ENCODE results near the gene EPHA5.

EPHA5 gene

DNA sequence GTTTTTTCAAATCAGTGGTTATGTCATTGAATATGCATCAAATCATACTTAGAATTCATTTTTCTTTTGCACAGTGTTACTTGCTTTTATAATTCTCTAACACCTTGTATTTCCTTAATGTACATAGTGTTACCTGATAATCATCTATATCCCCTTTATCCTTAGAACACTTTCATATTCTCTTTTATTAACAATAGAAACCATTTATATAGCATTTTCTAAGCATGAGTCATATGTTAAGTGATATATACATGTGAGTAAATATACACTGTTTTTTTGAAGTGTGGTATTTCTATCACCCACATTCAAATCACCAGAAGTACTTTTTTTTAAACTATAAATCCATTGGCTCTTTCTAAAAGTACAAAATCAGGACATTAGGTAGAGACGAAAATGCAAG, 15.3 kb downstream of the EPHA5 start:
- DNase-seq (ENCODE audit: insufficient read length, low spot score) (no peak), FAIRE-seq (no peak)
- TF ChIP-seq, protein P1, sequence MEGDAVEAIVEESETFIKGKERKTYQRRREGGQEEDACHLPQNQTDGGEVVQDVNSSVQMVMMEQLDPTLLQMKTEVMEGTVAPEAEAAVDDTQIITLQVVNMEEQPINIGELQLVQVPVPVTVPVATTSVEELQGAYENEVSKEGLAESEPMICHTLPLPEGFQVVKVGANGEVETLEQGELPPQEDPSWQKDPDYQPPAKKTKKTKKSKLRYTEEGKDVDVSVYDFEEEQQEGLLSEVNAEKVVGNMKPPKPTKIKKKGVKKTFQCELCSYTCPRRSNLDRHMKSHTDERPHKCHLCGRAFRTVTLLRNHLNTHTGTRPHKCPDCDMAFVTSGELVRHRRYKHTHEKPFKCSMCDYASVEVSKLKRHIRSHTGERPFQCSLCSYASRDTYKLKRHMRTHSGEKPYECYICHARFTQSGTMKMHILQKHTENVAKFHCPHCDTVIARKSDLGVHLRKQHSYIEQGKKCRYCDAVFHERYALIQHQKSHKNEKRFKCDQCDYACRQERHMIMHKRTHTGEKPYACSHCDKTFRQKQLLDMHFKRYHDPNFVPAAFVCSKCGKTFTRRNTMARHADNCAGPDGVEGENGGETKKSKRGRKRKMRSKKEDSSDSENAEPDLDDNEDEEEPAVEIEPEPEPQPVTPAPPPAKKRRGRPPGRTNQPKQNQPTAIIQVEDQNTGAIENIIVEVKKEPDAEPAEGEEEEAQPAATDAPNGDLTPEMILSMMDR (IDR thresholded peaks at IDR 0.05; ENCODE audit: insufficient read depth, missing control alignments) = no peak

DNA sequence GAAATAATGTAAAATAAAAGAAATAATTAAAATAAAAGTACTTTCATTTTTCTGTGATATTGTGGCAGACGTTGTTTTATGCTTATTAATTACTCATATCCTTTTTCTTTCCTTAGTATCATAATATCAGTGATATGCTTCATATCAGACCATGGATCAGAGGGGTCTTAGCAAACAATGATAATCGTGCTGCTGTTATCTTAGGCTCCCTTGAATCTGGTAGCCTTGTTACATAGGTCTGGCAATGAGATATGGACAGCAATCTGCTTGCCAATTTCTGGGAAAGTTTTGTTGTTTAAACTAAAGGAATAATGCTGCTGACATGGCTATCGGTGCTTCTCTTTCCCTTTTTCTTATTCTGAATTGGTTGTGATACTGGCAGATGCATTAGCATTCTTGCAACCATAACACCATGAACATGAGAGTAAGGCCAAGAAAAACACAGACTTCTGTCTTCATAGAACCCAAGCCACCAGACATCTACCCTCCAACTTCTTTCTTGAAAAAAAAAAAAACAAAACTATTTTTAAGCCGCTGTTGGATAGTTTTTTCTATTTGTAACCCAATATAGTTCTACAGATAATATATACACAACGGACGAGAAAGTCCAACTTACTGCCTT, 16.4 kb downstream of the EPHA5 start:
- no peak for DNase-seq (ENCODE audit: insufficient read length, low spot score)
- TF ChIP-seq, protein P1 (IDR thresholded peaks at IDR 0.05; ENCODE audit: insufficient read depth, missing control alignments) = no peak
- no peak for FAIRE-seq

DNA sequence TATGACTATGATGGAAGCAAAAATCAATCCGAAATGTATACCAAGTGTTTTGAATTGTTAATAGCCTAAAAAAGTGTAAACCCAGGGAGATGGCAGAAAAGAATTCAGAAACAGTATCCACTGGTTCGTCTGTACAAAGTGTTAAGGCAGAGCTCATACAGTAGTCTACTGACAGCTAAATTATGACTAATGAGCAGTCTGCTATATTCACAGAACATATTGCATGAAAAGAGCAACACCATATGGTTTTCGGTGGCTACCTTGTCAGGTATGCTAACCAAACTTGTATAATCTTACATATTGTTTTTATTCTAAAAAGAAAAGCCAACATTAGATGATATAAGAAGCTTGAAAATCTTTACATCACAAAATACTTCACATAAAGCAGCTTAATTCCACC, 18.5 kb downstream of the EPHA5 start:
- FAIRE-seq (no peak), DNase-seq (ENCODE audit: insufficient read length, low spot score) (no peak)
- TF ChIP-seq, protein P1 (IDR thresholded peaks at IDR 0.05; ENCODE audit: insufficient read depth, missing control alignments) = no peak

DNA sequence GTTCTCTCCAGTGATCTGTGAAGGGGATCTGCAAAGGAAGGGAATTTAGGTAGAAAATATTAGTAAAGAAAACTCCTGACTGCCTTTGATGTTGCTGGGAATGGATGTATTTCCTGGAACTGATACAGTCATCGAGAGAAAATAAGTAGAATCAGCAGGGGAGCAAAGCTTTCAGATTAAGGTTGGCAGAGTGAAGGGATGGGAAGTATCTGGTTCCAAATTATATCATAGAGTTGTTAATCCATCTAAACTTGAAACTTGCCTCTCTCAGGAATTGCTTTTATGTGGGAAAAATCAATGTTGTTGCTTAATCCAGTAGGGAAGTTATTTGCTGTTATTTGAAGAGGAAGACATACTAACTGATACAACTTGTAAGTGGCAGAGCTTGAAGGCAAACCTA, 19.3 kb downstream of the EPHA5 start:
- DNase-seq (ENCODE audit: insufficient read length, low spot score) = no peak
- FAIRE-seq = no peak

DNA sequence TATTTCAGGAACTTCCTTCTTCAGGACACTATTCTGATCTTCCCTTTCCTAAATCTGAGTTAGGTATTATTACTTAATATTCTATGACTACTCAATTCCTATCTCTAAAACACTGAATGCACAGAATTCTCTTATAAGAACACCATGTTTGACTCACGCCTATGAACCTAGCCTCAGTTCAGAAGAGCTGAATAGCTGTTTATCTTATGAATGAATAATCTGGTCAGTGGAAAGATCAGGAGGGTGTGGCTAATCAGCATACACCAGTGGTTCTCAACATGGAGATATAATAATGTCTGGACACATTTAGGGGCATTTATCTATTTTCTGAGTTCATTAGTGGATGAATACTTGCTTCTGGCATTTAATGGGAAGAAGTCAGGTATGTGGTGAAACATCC, 24.2 kb downstream of the EPHA5 start:
- FAIRE-seq = no peak
- TF ChIP-seq, protein P1 (IDR thresholded peaks at IDR 0.05; ENCODE audit: insufficient read depth, missing control alignments) = no peak

More for the DNA sequence above, 19.3 kb downstream of the EPHA5 start:
- TF ChIP-seq, protein P1 (IDR thresholded peaks at IDR 0.05; ENCODE audit: insufficient read depth, missing control alignments) = no peak

DNA sequence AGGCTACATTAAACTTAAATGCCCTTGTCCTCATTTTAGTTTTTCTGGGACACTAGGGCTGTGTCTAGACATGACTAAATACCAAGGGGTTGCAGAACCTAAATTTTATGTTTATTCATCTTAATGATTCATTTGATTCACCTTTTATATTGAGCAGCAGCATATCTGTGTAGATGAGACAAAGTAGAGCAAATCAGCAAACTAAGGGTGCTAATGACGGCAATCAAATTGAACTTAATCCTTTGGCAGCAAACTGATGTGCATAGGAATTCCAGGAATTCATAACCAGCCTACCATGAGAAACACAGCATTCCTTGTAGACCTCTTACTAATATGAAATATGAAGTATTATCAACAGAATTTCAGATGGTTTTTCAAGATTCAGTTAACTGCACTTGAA, 25.1 kb downstream of the EPHA5 start:
- DNase-seq (ENCODE audit: insufficient read length, low spot score) (no peak), FAIRE-seq (no peak)
- TF ChIP-seq, protein P1 (IDR thresholded peaks at IDR 0.05; ENCODE audit: insufficient read depth, missing control alignments) = no peak

More for the DNA sequence above, 24.2 kb downstream of the EPHA5 start:
- no peak for DNase-seq (ENCODE audit: insufficient read length, low spot score)

DNA sequence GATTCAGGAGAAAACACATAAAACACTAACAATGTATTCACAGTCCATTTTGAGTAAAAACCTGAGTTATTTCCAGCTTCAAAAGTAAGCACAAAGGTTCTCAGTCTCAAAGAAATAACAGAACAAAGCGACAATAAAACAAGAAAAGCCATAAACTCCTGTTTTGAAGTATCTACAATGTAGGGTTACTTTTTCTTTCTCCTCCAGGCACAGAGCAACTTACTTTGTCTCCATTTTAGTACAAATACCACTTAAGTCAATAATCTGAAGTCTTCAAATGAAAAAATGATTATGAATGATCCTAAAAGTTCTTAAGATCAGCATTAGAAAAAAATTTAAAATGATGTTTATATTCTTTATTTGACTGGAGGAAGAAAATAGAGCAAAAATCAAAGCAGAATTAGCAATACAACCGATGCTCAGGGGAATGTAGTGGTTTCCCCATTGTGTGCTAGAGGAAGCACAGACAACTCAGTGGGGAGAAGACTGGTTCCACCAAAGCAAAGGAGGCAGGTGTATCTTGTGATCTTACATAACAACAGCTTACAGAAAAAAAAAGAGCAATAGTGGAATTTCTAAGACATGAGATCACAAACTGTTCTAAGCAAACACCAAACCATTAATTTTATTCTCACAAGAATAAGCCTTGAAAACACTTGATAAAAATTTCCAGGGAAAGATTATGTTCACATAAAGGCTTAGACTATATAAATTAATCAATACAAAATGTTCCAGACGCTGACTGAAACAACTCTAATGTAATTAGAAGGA, 35.1 kb downstream of the EPHA5 start:
- no peak for FAIRE-seq

More for the DNA sequence above, 35.1 kb downstream of the EPHA5 start:
- DNase-seq (ENCODE audit: insufficient read length, low spot score) = no peak
- TF ChIP-seq, protein P1 (IDR thresholded peaks at IDR 0.05; ENCODE audit: insufficient read depth, missing control alignments) = no peak
